ENCODE data around the gene TPM3.
A peak's percentile ranks its signal among the peaks of the same experiment; 100 is the strongest.
"Not testable (repeated sequence)": the region's sequence is repeated elsewhere in the genome, so short reads cannot be mapped to it uniquely, and the experiment has no call there.

The TPM3 gene

DNA sequence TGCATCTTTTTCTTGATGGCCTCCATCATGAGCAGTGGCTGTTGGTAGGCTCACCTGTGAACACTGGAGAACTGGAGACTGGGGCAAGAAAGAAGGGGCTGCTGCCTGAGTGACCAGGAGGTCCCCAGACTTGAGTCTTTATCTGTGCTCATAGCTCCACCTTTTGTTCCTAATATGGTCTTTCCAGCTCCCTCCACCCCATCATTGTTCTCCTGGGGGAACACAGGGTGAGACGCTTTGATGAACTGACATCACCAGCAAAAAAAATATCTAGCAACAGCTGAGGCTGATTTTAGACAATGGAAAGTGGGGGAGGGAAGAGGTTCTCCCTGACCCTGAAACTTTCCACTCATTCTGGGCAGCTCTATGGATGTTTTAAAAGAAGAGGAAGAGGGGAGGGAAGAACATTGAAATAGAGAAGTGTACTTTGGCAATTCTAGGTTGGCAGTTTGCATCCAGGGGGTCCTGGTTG is at the start of gene TPM3:
TPM3 (minus strand) TSS at position 111 of the 472 bp plus-strand sequence; CDS start at position 29, 82 bp downstream.
- Histone ChIP-seq H3K36me3 (ENCODE audit: insufficient read depth, low read length) (no peaks in the 10 kb centered on the region), H3K4me3 (ENCODE audit: low read depth, low read length) (no peak within 1 kb of the TSS), H3K27ac (ENCODE audit: low read depth, low read length) (peak within 1 kb of the TSS; percentile 44), H3K79me2 (ENCODE audit: control insufficient read depth, insufficient read depth, low read length, unreplicated experiment) (no peaks in the 10 kb centered on the region), H3K27me3 (ENCODE audit: insufficient read depth, low read length) (peaks cover 15% of the 10 kb centered on the region; the same call in 1 of the 2 replicates), H3K4me1 (ENCODE audit: control insufficient read depth, insufficient read depth, low read length, unreplicated experiment) (peaks cover 22% of the 10 kb centered on the region), H2AFZ (ENCODE audit: low read length, unreplicated experiment) (no peak within 1 kb of the TSS)

DNA sequence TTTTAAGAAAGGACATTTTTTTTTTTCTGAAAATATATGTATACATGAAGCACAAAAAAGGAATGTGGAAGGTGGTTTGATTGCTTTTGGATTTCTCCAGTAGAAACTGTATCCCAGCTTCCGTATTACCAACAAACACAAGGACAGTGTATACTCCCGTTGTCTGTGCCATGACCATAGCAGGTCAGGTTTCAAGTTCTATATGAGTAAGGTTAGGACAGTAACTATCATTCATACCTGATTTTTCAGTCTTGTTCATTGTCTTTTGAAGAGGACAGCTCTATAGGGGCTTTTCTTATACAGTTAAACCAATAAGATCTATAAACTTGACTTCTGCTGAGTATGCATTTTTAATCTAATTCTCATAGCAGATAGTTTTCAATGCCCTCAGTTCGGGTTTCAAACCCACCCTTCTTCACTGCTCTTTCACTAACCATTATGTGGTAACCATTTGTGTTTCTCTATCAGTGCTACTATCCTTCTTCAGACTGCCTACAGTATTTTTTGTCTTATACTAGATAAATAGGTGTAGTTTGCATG is 48.5 kb upstream of the TPM3 start:
- peaks cover 65% of the 10 kb centered on the region for H3K36me3 ChIP-seq (ENCODE audit: insufficient read depth, low read length)
- H3K79me2 ChIP-seq (ENCODE audit: control insufficient read depth, insufficient read depth, low read length, unreplicated experiment): peaks cover 59% of the 10 kb centered on the region
- no peaks in the 10 kb centered on the region for H3K27me3 ChIP-seq (ENCODE audit: insufficient read depth, low read length)
- no peak overlapping the region for H3K27ac ChIP-seq (ENCODE audit: low read depth, low read length)
- H3K4me1 ChIP-seq (ENCODE audit: control insufficient read depth, insufficient read depth, low read length, unreplicated experiment): peaks cover 4% of the 10 kb centered on the region
- no peak overlapping the region for H3K4me3 ChIP-seq (ENCODE audit: low read depth, low read length)
- no peak overlapping the region for H2AFZ ChIP-seq (ENCODE audit: low read length, unreplicated experiment)

DNA sequence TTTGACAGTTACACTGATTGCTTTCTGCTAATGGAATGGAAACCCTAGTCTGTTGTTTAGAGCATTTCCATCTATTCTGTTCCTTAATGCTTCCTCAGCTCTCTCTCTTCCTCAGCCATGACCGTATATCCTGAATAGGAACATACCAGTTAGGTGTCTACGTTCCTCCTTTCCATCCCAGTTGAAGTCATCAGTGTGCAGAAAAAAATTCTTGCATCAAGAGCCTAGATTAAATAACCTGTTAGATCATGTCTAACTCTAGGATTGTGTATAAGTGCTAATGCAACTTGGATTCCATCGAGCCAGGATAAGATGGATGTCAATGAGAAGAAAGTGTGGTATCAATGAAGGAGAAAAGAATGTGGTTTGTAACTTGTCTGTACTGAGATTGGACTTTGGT is 47.6 kb upstream of the TPM3 start:
- peaks cover 63% of the 10 kb centered on the region for H3K36me3 ChIP-seq (ENCODE audit: insufficient read depth, low read length)
- no peaks in the 10 kb centered on the region for H3K27me3 ChIP-seq (ENCODE audit: insufficient read depth, low read length)
- H3K79me2 ChIP-seq (ENCODE audit: control insufficient read depth, insufficient read depth, low read length, unreplicated experiment): peaks cover 60% of the 10 kb centered on the region
- no peak overlapping the region for H2AFZ ChIP-seq (ENCODE audit: low read length, unreplicated experiment)
- H3K4me1 ChIP-seq (ENCODE audit: control insufficient read depth, insufficient read depth, low read length, unreplicated experiment): peaks cover 4% of the 10 kb centered on the region
- no peak overlapping the region for H3K4me3 ChIP-seq (ENCODE audit: low read depth, low read length)
- no peak overlapping the region for H3K27ac ChIP-seq (ENCODE audit: low read depth, low read length)

DNA sequence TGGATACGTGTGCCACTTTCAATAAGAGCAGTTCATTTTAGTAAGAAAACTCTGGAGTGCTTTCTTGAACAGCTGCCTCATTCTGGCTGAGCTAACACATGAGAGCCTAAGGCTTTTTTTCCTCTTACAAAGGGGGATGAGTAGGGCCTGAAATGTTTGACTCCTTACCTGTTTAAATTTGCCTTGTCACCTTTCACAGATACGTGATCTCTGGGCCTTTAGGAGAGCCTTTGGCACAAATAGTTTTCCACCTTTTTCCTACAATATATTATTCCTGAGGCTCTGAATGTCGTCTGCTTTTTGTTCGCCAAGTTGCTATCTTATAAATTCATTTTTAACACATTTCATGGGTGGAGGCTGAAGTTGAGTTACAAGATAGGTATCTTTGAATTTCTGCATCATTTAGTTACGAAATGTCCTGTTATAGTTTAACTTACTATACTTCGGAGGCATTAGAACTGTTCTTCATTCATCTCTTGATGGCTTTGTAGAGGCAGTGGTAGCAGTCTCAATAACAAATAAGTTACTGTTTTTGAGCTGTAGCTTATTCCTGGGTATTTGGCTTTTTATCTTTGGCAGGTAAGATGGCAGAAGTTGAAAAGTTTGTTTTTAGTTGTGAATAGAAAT is 46.1 kb upstream of the TPM3 start:
- Histone ChIP-seq H3K4me3 (ENCODE audit: low read depth, low read length) (no peak overlapping the region), H2AFZ (ENCODE audit: low read length, unreplicated experiment) (no peak overlapping the region), H3K4me1 (ENCODE audit: control insufficient read depth, insufficient read depth, low read length, unreplicated experiment) (peaks cover 4% of the 10 kb centered on the region), H3K27me3 (ENCODE audit: insufficient read depth, low read length) (no peaks in the 10 kb centered on the region), H3K36me3 (ENCODE audit: insufficient read depth, low read length) (peaks cover 54% of the 10 kb centered on the region), H3K27ac (ENCODE audit: low read depth, low read length) (no peak overlapping the region), H3K79me2 (ENCODE audit: control insufficient read depth, insufficient read depth, low read length, unreplicated experiment) (peaks cover 58% of the 10 kb centered on the region)

DNA sequence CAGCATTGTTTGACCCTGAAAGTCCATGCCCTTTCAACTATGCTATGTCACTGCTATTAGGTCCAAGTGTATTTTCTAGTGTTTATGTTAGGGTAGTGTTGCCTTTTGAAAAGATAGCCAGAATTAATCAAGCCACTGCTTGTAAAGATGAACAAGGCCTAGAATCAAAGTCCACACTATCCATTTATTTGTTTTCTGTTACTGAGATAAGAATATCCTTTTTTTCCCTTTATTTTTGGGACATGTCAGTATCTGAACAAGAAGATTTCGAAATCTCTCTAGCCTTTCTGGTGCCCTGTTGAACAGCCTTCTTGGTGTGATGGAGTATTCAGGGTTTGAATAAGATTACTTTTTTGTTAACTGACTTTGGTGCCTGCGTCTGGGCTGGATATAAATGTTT is 45.5 kb upstream of the TPM3 start:
- Histone ChIP-seq H3K4me1 (ENCODE audit: control insufficient read depth, insufficient read depth, low read length, unreplicated experiment) (peaks cover 4% of the 10 kb centered on the region), H3K4me3 (ENCODE audit: low read depth, low read length) (no peak overlapping the region), H3K79me2 (ENCODE audit: control insufficient read depth, insufficient read depth, low read length, unreplicated experiment) (peaks cover 58% of the 10 kb centered on the region), H3K27ac (ENCODE audit: low read depth, low read length) (no peak overlapping the region), H3K27me3 (ENCODE audit: insufficient read depth, low read length) (no peaks in the 10 kb centered on the region), H2AFZ (ENCODE audit: low read length, unreplicated experiment) (no peak overlapping the region), H3K36me3 (ENCODE audit: insufficient read depth, low read length) (peaks cover 50% of the 10 kb centered on the region)

DNA sequence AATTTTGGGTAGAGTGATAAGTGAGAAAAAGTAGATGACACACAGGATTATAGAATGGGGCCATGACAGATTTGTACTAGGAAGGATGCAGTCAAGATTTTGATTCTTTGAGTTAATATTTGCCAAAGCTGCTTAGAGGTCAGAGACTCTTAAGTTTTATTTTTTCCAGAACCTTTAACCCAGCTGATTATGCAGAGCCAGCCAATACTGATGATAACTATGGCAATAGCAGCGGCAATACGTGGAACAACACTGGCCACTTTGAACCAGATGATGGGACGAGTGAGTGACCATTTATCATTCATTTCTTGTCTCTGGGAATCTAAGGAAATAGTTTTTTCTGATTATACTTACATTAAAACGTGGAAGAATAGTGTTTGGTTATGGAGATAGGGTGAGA is 45.0 kb upstream of the TPM3 start:
- no peak overlapping the region for H3K4me3 ChIP-seq (ENCODE audit: low read depth, low read length)
- H3K4me1 ChIP-seq (ENCODE audit: control insufficient read depth, insufficient read depth, low read length, unreplicated experiment): peaks cover 1% of the 10 kb centered on the region
- H2AFZ ChIP-seq (ENCODE audit: low read length, unreplicated experiment): no peak overlapping the region
- peaks cover 45% of the 10 kb centered on the region for H3K36me3 ChIP-seq (ENCODE audit: insufficient read depth, low read length)
- no peak overlapping the region for H3K27ac ChIP-seq (ENCODE audit: low read depth, low read length)
- H3K79me2 ChIP-seq (ENCODE audit: control insufficient read depth, insufficient read depth, low read length, unreplicated experiment): peaks cover 58% of the 10 kb centered on the region
- H3K27me3 ChIP-seq (ENCODE audit: insufficient read depth, low read length): no peaks in the 10 kb centered on the region

DNA sequence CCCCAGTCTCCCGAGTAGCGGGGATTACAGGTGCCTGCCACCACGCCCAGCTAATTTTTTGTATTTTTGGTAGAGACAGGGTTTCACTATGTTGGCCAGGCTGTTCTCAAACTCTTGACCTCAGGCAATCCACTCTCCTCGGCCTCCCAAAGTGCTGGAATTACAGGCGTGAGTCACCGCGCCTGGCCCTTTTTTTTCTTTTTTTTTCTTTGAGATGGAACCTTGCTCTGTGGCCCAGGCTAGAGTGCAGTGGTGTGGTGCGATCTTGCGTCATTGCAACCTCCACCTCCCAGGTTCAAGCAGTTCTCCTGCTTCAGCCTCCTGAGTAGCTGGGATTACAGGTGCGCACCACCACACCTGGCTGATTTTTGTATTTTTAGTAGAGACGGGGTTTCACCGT is 41.2 kb upstream of the TPM3 start:
- peaks cover 53% of the 10 kb centered on the region for H3K79me2 ChIP-seq (ENCODE audit: control insufficient read depth, insufficient read depth, low read length, unreplicated experiment)
- H3K36me3 ChIP-seq (ENCODE audit: insufficient read depth, low read length): peaks cover 65% of the 10 kb centered on the region
- not testable (repeated sequence) for H3K4me1 ChIP-seq (ENCODE audit: control insufficient read depth, insufficient read depth, low read length, unreplicated experiment); H3K4me3 ChIP-seq (ENCODE audit: low read depth, low read length); H3K27ac ChIP-seq (ENCODE audit: low read depth, low read length); H3K27me3 ChIP-seq (ENCODE audit: insufficient read depth, low read length); H2AFZ ChIP-seq (ENCODE audit: low read length, unreplicated experiment)

DNA sequence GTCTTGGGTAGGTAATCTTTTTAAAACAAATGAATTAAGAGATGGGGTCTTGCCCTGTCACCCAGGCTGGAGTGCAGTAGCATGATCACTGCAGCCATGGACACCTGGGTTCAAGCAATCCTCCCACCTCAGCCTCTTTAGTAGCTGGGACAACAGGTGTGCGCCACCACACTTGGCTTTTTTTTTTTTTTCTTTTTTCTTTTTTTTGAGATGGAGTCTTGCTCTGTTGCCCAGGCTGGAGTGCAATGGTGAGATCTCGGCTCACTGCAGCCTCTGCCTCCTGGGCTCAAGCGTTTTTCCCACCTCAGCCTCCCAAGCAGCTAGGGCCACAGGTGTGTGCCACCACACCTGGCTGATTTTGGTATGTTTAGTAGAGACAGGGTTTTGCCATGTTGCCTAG is 39.2 kb upstream of the TPM3 start:
- H2AFZ ChIP-seq (ENCODE audit: low read length, unreplicated experiment); H3K27ac ChIP-seq (ENCODE audit: low read depth, low read length); H3K4me1 ChIP-seq (ENCODE audit: control insufficient read depth, insufficient read depth, low read length, unreplicated experiment); H3K27me3 ChIP-seq (ENCODE audit: insufficient read depth, low read length); H3K4me3 ChIP-seq (ENCODE audit: low read depth, low read length): not testable (repeated sequence)
- Histone ChIP-seq H3K36me3 (ENCODE audit: insufficient read depth, low read length) (peaks cover 54% of the 10 kb centered on the region), H3K79me2 (ENCODE audit: control insufficient read depth, insufficient read depth, low read length, unreplicated experiment) (peaks cover 57% of the 10 kb centered on the region)

DNA sequence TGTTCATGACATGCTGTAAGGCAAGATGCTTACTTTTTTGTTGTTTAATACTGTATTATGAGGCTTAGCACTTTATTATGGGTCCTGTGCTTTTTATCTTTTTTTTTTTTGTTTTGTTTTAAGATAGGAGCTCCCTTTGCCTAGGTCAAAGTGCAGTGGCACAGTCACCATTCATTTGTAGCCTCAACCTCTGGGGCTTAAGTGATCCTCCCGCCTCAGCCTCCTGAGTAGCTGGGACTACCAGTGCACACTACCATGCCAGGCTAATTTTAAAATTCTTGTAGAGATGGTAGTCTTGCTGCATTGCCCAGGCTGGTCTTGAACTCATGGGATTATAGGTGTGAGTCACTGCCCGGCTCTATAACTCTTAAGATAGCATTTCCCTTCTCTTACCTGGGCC is 33.5 kb upstream of the TPM3 start:
- H2AFZ ChIP-seq (ENCODE audit: low read length, unreplicated experiment): no peak overlapping the region
- no peak overlapping the region for H3K4me3 ChIP-seq (ENCODE audit: low read depth, low read length)
- H3K36me3 ChIP-seq (ENCODE audit: insufficient read depth, low read length): peaks cover 48% of the 10 kb centered on the region
- H3K4me1 ChIP-seq (ENCODE audit: control insufficient read depth, insufficient read depth, low read length, unreplicated experiment): peaks cover 31% of the 10 kb centered on the region
- H3K27me3 ChIP-seq (ENCODE audit: insufficient read depth, low read length): no peaks in the 10 kb centered on the region
- H3K79me2 ChIP-seq (ENCODE audit: control insufficient read depth, insufficient read depth, low read length, unreplicated experiment): peaks cover 85% of the 10 kb centered on the region
- no peak overlapping the region for H3K27ac ChIP-seq (ENCODE audit: low read depth, low read length)

DNA sequence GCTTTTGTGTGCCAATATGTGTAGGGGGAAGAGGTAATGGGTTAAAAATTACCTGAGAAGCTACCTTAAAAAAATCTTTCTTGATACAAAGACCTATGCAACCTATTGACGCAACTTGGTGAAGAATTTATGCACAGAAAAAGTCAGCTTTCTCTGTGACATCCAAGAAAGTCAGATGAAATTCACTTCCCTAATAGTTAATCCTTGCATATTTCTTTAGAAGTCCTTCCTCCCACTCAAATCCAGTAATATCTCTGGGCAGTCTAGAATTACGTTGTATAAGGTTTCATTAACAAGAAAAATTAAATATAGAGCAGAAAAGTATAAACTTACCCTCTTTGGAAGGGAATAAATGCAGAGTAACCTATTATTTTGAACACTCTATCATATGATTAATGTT is 31.7 kb upstream of the TPM3 start:
- peaks cover 94% of the 10 kb centered on the region for H3K79me2 ChIP-seq (ENCODE audit: control insufficient read depth, insufficient read depth, low read length, unreplicated experiment)
- H3K4me3 ChIP-seq (ENCODE audit: low read depth, low read length): peak overlapping the region; percentile 100
- H3K27me3 ChIP-seq (ENCODE audit: insufficient read depth, low read length): no peaks in the 10 kb centered on the region
- peaks cover 38% of the 10 kb centered on the region for H3K4me1 ChIP-seq (ENCODE audit: control insufficient read depth, insufficient read depth, low read length, unreplicated experiment)
- no peak overlapping the region for H3K27ac ChIP-seq (ENCODE audit: low read depth, low read length)
- H2AFZ ChIP-seq (ENCODE audit: low read length, unreplicated experiment): no peak overlapping the region
- H3K36me3 ChIP-seq (ENCODE audit: insufficient read depth, low read length): peaks cover 38% of the 10 kb centered on the region

DNA sequence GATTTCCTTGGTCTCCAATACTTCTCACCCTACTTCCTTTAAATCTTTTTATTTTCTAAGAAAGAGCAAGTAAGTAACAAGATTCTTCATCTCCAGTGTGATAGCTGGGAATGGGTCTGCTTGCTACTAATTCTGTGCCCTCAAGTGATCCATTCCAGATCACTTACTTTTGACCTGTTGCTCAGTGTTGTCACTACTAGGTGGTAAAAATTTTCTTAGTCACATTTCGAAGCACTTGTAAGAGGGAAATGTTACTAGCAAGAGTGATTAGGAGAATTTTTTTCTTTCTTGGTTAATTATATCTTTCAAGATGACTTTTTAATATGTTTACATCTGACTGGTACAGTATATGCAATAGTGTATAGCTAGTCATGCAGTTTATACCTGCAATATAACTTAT is 31.0 kb upstream of the TPM3 start:
- Histone ChIP-seq H2AFZ (ENCODE audit: low read length, unreplicated experiment) (no peak overlapping the region), H3K4me3 (ENCODE audit: low read depth, low read length) (peak overlapping the region; percentile 100), H3K27me3 (ENCODE audit: insufficient read depth, low read length) (no peaks in the 10 kb centered on the region), H3K27ac (ENCODE audit: low read depth, low read length) (0 out of 2 replicates have a peak overlapping the region, but pooled peaks have one; percentile 5), H3K4me1 (ENCODE audit: control insufficient read depth, insufficient read depth, low read length, unreplicated experiment) (peaks cover 45% of the 10 kb centered on the region), H3K36me3 (ENCODE audit: insufficient read depth, low read length) (peaks cover 41% of the 10 kb centered on the region), H3K79me2 (ENCODE audit: control insufficient read depth, insufficient read depth, low read length, unreplicated experiment) (peaks cover 97% of the 10 kb centered on the region)

Measured in ACC112 (cell line).